Skeletal muscle tissue (tissue), 4 donors: ENCODE data around the gene SRGAP2. TPM values are rescaled to one million over a fixed set of nuclear protein-coding genes. Genes with fewer than 3 reads are reported as not detected.
"Not testable (repeated sequence)": the region's sequence is repeated elsewhere in the genome, so short reads cannot be mapped to it uniquely, and the experiment has no call there.

ENCODE experiments used
- H3K27ac ChIP-seq: one replicate; pipeline ENCODE4 v1.7.0; 2013; ENCODE audit warnings: mild to moderate bottlenecking, low read depth, low read length, inconsistent platforms
- H3K27me3 ChIP-seq, 3 donors: one replicate each; pipeline ENCODE4 v1.7.0; 2013; ENCODE audit warnings: low read length in 3 of 3; ENCODE audit not compliant: control insufficient read depth in 3 of 3, insufficient read depth in 3 of 3
- H3K36me3 ChIP-seq, 3 donors: one replicate each; pipeline ENCODE4 v1.7.0; 2013; ENCODE audit warnings: low read length in 3 of 3; ENCODE audit not compliant: control insufficient read depth in 3 of 3, insufficient read depth in 3 of 3
- H3K4me1 ChIP-seq, 3 donors: one replicate each; pipeline ENCODE4 v1.7.0; 2013; ENCODE audit warnings: low read length in 3 of 3, mild to moderate bottlenecking in 3 of 3; ENCODE audit not compliant: control insufficient read depth in 3 of 3, insufficient read depth in 3 of 3
- H3K4me3 ChIP-seq, 3 donors: one replicate each; pipeline ENCODE4 v1.7.0; 2013; ENCODE audit warnings: low read length in 3 of 3
- H3K9ac ChIP-seq, 3 donors: one replicate each; pipeline ENCODE4 v1.7.0; 2013; ENCODE audit warnings: low read length in 3 of 3, mild to moderate bottlenecking in 3 of 3, moderate library complexity in 2 of 3, low read depth in 1 of 3
- H3K9me3 ChIP-seq, 3 donors: one replicate each; pipeline ENCODE4 v1.7.0; 2013; ENCODE audit warnings: low read length in 3 of 3; ENCODE audit not compliant: control insufficient read depth in 3 of 3
- total RNA-seq: library from RNA; depleted of rRNA; stranded (reverse); fragments of >200 nt; gene quantifications from one replicate; pipeline ENCODE4 v1.2.3, GENCODE V29; 2014
- donor health status: Osteomylitis.

SRGAP2 gene
- total RNA-seq, 1 donor from 2014 or later = 62.1 TPM

GRCh38 chr1:206210802-206211201 lies 7.5 kb downstream of the SRGAP2 start:
- not testable (repeated sequence) for H3K4me1 ChIP-seq, H3K27me3 ChIP-seq, H3K9me3 ChIP-seq, H3K4me3 ChIP-seq, H3K27ac ChIP-seq, H3K36me3 ChIP-seq, H3K9ac ChIP-seq

GRCh38 chr1:206215600-206216392 lies 12.5 kb downstream of the SRGAP2 start:
- H3K9ac ChIP-seq, H3K27ac ChIP-seq, H3K36me3 ChIP-seq, H3K4me1 ChIP-seq, H3K4me3 ChIP-seq, H3K27me3 ChIP-seq, H3K9me3 ChIP-seq: not testable (repeated sequence)

- not testable (repeated sequence) for H3K36me3 ChIP-seq, H3K4me3 ChIP-seq, H3K9me3 ChIP-seq, H3K9ac ChIP-seq, H3K27ac ChIP-seq, H3K27me3 ChIP-seq, H3K4me1 ChIP-seq
These were observed 14.9 kb downstream of the SRGAP2 start for GRCh38 chr1:206218285-206218684.

DNA sequence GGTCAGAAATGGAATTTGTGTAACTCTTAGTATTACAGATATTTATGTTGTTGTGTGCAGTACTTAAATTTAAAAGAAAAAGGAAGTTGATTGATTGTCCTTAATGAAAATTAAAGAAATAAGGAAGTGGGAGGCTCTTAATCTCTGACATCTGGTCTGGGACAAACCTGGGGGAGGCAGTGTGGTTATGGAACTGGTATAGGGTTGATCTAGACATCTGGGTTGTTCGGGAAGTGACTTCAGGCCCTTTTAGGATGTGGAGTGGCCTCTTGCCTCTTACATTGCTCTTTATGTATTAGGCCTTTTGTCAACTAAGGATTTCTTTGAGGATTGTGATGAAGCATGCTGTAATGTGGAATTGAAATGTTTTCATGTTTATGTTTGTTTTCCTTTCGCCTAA lies 15.4 kb downstream of the SRGAP2 start:
- H3K9me3 ChIP-seq, H3K4me1 ChIP-seq, H3K9ac ChIP-seq, H3K27ac ChIP-seq, H3K4me3 ChIP-seq, H3K36me3 ChIP-seq, H3K27me3 ChIP-seq: not testable (repeated sequence)

- H3K27me3 ChIP-seq, H3K4me3 ChIP-seq, H3K4me1 ChIP-seq, H3K9me3 ChIP-seq, H3K27ac ChIP-seq, H3K36me3 ChIP-seq, H3K9ac ChIP-seq: not testable (repeated sequence)
These were observed 16.4 kb downstream of the SRGAP2 start for GRCh38 chr1:206219514-206220331.

DNA sequence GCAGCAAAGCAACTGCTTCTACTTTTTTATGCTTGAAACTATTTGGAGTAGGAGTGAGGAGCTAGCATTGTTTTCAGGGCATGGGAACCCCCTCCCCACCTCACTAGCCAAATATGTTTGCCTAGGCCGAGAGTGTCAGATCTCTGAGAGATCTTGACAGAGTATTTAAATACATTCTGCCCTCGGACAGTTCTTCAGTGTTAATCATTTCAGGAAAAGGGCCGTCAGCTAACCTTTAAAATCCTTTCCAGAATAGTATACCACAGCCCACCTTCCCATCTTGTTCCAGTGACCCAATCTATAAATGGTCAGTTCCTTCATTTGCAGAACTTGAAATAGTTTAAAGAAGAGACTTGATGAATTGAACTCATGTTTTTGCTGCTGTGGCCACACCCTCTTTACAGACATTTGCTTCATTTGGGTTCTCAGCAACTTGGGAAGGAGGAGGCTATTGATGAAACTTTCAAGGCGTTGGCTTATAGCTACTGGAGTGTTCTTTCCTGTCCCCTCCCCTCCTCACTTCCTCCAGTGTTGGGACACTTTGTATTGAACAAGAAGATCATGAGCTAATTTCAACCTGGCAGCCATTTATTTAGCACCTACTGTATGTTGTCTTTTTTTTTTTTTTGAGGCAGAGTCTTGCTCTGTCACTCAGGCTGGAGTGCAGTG lies 17.1 kb downstream of the SRGAP2 start:
- H3K4me1 ChIP-seq, H3K9ac ChIP-seq, H3K27ac ChIP-seq, H3K4me3 ChIP-seq, H3K27me3 ChIP-seq, H3K9me3 ChIP-seq, H3K36me3 ChIP-seq: not testable (repeated sequence)

GRCh38 chr1:206221585-206221984 lies 18.2 kb downstream of the SRGAP2 start:
- not testable (repeated sequence) for H3K4me3 ChIP-seq, H3K9ac ChIP-seq, H3K27ac ChIP-seq, H3K27me3 ChIP-seq, H3K4me1 ChIP-seq, H3K9me3 ChIP-seq, H3K36me3 ChIP-seq

DNA sequence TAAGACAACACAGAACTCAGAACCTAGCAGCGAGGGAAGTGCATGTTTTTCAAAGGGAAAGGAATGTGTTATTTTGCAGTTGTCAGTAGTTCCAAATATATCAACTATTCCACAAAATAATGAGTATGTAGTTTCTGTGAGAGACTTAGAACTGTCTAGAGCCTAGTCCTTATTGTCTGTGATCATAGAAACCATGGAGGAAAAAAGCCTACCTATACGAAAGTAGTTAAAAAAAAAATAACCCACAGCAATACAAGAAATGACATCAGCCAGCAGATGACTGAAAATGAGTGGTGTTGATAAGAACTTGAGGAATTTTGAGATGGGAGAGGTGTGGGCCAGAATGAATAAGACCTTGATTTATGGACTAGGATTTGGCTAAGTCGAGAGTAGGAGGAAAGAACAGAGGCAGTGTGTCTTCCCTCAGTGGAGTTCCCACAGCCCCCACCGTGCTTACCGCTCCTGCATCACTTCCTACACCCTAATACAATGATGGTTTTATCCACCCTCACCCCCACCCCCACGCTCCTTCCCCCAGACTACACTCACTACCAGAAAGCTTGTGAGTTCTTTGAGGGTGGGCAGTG lies 20.9 kb downstream of the SRGAP2 start:
- H3K4me1 ChIP-seq, H3K9me3 ChIP-seq, H3K9ac ChIP-seq, H3K4me3 ChIP-seq, H3K27me3 ChIP-seq, H3K27ac ChIP-seq, H3K36me3 ChIP-seq: not testable (repeated sequence)

- not testable (repeated sequence) for H3K36me3 ChIP-seq, H3K9ac ChIP-seq, H3K9me3 ChIP-seq, H3K4me3 ChIP-seq, H3K27ac ChIP-seq, H3K4me1 ChIP-seq, H3K27me3 ChIP-seq
These were observed 22.0 kb downstream of the SRGAP2 start for GRCh38 chr1:206225386-206225785.

- H3K9me3 ChIP-seq, H3K27me3 ChIP-seq, H3K4me1 ChIP-seq, H3K36me3 ChIP-seq, H3K27ac ChIP-seq, H3K9ac ChIP-seq, H3K4me3 ChIP-seq: not testable (repeated sequence)
These were observed 23.5 kb downstream of the SRGAP2 start for GRCh38 chr1:206226886-206227285.
